Amniotic stem cell (primary cell): ENCODE data around the gene RBFOX1.

Experiments
- DNase-seq: peaks from one replicate; lab custom pipeline; 2025; lab: John Stamatoyannopoulos, UW

The RBFOX1 gene

DNA sequence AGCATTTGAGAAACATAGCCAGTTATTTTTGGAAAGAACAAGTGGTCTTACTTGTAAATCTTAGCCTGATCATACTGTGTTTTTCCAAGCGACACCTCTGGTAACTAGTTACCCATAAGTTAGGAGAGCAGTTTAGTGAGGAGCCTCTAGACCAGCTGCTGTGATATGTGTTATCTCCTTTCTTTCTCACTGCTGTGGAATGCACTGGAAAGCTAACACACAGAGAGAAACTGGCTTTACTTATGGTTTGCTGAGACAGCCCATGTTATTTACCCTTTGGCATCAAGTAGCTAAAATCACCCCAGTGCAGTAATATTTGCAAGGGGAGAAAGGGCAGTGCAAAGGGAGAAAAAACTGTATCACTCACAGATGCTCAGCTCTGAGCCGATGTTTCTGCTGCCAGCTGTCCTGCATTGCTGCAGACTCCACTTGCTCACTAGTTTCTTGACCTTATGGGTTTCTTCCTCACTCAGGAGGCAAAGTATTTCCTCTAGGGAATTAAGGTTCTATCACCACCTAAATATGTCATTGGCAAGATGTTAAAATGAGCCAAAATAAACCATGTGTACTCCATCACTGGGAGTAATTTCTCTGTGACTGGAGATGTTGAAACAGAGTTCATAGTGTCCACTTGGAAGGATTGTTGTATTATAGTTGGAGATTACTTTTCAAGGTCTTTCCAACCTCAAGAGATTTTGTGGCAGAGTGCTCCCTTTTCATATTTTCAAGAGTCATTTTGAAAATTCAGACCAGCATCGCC lies 2.3 kb downstream of the RBFOX1 start:
- DNase-seq: no peak

DNA sequence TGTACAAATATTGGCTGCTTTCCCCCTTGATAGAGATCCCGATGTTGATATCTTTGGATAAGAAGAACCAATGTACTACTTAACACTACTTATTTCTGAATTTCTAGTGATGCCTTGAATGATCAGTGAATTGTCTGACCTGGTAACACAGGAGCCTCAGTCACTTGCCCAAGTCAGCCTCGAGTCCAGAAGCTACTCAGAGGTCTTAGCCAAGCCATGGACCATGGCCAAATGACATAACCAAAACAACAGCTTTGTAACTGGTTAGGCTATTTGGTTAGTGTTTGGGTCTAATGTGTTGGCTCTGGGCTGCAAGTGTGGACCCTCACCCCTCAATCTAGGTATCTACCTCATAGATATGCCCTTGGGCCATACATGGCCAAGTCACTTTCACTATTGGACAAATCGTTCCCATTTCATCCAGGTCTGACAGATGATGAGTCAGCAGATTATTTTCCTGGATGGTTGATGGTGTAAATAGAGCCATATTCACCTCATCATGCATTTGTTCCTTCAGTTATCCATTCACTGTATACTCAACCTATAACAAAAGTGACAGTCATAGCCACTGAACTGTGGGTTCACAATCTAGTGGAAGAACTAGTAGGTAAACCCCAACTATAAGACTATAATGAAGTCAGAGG lies 3.5 kb downstream of the RBFOX1 start:
- no peak for DNase-seq

DNA sequence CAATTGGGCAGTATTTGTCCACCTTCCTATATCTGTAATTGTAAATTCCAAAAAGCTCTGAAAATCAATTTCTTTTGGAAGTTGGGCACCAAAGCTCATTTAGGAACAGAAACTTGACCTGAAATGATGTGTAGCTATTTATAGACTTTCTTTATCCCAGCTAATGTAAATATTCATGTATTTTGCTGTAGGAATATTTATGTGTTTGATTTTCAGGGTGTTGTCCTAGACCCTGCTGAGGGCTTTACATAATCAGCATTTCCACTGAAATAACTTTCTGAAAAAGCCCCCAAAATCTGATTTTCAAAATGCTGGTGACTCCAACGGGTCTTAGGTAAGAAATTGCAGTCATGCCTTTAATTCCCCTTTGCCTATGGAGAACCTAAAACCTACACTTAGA lies 4.1 kb downstream of the RBFOX1 start:
- no peak for DNase-seq

DNA sequence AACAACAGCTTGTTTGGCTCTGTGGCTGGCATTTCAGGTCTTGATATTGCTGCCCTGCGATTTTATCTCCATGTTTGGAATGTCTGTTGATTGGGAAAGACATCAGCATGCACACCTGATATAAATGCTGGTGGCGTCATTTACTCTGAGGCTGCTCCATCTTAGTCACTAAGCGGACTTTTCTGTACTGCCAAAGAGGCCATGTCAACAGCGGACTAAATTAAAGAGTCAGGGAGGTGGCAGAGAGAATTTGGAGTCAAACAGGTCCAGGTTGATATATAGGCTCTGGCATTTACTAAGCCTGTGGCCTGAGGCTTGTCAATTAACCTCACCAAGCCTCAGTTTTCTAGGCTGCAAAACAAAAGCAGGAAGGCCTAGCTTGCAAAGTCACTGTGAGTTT lies 6.2 kb downstream of the RBFOX1 start:
- no peak for DNase-seq

DNA sequence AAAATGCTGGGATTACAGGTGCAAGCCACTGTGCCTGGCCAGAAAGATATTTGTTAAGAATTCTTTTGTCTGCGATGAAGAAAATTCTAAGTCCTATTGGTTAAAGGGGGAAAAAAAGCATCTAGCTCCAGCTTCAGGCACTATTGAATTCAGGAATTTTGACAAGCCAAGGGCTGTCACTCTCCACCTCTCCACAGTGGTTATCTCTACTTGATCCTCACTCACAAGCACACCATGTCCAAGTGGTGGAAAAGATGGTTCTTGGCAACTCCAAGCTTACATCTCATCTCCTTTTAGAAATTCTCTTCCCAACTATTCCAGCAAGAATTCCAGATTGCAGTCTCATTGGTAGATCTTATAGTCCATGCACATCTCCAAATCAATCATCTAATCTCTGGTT lies 7.1 kb downstream of the RBFOX1 start:
- DNase-seq: no peak

DNA sequence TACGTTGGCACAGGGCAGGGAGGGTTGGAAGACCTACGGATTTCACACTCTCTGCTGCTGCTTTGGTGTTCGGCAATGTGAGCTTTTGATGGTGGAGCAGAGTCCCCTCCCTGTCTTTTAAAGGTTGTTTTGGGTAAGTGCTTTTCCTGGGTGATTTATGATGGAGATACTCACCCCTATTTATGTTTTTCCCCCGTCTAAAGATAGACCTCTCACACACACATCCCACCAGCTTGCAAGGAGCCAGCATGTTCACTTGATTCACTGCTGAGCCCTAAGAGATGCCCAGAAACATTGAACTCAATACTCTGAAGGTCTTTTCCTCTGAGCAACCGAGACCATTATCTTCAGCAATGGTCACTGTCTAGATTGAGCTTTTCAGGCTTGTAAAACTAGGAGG lies 8.3 kb downstream of the RBFOX1 start:
- no peak for DNase-seq

DNA sequence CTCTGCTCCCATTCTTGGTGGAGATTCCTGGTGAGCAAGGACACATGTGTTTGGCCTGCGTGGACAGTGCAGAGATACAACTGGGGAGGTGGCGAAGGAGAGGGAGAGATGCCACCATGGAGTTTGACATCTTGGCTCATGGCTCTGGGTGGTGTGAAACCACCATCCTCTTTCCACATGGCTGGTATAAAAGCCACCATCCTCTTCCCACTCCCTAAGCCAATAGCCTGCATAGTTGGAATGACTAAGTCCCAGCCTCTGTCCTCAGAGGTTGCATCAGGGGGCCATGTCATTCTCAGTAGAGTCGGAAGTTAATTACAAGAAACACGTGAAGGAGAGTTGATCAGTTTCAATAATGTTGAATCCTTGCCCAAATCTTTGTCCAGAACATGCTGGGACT lies 10.0 kb downstream of the RBFOX1 start:
- DNase-seq: no peak

DNA sequence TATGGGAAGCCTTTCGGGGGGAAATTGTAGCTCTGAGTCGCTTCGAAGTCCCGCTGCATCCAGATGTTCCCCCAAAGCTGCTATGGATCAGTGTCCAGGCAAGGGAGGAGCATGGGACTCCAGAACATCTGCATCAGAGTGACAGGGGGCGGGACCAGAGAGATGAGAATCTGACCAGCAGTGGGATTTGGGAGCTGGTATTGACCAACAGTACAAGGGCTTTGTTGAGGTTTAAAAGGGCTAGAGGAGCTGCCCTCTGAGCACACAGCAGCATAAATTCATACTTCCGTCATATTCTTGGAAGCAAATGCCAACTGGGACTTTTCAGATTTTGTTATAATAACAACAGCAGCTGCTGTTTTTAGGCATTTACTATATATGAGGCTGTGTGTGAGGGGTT lies 10.6 kb downstream of the RBFOX1 start:
- DNase-seq: no peak

DNA sequence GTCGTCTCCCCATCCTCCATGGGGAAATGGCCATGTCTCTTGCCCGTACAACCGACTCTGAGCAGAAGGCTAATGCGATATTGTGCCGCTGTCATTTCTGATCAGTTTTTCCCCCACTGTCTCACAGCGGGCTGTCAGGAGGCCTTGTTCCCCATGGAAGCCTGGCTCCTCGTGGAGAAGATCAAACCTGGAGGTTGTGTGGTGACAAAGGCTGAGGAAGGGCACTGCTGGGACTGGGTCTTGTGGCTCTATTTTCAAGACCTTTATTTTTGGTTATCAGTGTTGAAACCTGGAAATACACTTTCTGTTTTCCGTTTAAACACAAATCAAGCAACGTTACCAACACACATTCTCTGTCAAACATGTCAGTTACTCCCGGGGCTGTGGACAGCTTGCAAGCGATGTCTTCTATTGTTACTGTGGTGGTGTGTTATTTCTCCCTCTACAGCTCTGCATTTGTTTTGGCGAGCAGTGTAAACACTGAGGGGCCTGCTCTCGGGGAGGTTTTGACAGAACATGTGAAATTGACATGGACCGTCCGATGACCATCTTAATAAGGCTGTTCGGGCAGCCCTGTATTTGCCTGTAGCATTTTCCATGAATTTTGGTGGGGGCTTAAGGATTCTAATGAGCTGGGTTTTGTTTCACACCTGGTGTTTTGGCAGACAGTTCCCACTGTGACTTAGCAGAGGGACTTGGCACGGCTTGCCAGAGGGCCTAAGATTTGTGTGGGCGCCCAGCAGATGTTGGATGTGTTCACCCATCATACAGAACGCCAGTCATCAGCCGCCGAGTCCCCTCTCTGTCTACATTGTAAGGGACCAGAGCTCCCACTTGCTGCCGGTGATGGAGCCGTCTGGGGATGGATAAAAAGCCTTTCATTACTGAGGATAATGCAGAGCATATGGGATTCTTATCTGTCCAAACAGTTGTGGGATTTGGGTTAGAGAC lies 12.5 kb downstream of the RBFOX1 start:
- DNase-seq: no peak

DNA sequence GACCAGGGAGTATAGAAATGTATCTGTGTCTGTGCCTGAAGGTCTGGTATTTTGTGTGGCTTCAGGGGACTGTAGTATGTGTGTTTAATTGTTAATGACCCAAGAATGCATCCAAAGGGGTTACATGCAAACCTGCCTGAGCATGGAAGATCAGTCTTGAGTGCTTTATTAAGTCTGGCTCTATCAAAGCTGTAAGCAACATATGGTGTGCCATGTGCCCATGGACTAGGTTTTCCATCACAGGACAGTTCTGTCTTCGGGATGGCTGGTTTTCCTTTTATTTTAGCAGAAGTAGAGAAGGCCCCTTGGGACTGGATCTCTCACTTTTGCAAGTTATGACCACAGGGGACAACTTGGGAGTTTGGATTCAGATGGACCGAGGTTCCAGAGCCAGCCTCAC lies 18.2 kb downstream of the RBFOX1 start:
- DNase-seq: no peak

DNA sequence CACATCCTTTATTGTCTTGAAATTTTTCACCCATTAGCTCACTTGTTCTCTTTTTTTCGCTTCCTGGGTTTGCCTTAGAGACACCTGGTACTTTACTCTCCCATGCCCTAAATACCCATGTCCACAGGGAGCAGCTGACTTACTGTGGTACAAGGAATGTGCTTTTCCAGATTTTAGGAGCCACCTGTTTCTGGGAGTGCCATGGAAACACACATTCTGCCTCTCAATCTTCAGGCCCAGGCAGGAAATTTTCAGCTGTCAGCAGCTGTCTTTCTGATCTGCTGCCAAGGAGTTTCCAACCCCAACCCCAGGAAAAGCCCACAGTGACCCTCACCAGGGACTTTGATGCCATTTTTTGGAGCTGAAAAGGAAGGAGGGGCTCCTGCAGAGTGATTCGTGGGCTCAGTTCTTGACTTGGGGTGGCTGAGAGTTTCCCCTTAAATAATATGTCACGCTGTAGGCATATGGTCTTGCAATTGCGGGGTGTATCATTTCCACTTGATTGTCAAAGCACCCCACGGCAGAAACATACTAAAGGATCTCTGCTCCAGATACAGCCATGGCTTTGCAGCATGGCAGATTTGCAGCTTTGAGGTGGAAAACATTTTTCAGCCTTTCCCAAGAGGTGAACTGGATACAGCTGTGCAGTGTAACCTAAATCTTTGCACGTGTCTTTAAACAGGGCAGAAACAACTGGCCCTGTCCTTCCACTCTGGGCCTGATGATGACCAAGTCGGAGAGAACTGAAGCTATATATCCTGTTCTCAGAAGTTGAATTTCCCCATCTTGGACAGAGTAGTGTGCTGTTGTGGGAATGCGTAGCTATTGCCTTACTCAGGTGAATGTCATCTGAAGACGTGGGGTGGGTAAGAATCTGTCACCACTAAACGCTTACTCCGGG lies 19.2 kb downstream of the RBFOX1 start:
- no peak for DNase-seq

DNA sequence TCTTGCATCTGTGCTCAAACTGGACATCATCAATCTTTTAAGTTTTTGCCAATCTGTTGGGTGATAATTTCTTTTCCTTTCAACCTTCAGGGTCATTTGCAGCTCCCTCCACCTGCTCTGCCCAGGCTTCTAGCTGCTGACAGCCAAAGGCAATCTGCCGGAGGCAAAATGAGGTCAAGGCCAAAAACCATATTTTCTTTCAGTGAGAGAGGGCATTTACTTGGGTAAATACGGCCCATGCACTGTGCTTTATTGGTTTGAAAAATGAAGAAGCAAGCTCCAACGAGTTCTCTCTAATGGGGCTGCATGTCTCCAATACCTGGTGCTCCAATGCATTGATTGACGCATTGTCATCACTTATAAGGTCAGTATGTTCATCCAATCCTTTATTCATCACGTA lies 23.1 kb downstream of the RBFOX1 start:
- DNase-seq: no peak

DNA sequence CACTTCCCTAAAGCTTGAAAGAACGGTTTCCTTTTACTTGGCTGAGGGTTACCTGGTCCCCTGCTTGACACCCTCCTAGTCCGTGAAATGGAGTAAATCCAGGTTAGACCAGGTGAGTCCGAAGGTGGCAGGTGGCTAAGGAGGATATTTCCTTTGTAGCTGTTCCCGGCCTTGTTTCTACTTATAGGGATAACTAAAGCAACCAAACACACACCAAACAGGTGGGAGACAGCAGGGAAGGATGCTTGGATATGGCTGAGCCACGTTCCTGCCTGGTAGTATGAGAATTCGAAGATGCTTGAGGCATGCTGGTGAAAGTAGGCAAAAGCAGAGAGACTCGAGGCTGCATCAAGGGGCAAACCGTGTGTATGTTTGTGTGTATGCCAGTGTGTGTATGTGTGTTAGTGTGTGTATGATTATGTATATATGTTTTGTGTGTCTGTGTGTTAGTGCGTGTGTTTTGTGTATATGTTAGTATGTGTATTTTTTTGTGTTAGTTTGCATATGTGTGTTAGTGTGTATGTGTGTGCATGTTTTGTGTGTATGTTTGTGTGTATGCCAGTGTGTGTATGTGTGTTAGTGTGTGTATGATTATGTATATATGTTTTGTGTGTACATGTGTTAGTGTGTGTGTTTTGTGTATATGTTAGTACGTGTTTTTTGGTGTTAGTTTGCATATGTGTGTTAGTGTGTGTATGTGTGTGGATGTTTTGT lies 28.9 kb downstream of the RBFOX1 start:
- no peak for DNase-seq

DNA sequence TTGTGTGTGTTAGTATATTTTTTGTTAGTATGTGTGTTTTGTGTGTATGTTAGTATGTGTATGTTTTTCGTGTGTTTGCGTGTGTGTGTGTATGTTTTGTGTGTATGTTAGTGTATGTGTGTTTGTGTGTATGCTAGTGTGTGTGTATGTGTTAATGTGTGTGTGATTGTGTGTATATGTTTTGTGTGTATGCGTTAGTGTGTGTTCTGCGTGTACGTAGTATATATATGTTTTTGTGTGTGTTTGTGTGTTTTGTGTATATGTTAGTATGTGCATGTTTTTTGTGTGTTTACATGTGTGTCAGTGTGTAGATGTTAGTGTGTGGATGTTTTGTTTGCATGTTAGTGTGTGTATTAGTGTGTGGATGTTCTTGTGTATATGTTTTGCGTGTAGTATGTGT lies 29.6 kb downstream of the RBFOX1 start:
- no peak for DNase-seq

DNA sequence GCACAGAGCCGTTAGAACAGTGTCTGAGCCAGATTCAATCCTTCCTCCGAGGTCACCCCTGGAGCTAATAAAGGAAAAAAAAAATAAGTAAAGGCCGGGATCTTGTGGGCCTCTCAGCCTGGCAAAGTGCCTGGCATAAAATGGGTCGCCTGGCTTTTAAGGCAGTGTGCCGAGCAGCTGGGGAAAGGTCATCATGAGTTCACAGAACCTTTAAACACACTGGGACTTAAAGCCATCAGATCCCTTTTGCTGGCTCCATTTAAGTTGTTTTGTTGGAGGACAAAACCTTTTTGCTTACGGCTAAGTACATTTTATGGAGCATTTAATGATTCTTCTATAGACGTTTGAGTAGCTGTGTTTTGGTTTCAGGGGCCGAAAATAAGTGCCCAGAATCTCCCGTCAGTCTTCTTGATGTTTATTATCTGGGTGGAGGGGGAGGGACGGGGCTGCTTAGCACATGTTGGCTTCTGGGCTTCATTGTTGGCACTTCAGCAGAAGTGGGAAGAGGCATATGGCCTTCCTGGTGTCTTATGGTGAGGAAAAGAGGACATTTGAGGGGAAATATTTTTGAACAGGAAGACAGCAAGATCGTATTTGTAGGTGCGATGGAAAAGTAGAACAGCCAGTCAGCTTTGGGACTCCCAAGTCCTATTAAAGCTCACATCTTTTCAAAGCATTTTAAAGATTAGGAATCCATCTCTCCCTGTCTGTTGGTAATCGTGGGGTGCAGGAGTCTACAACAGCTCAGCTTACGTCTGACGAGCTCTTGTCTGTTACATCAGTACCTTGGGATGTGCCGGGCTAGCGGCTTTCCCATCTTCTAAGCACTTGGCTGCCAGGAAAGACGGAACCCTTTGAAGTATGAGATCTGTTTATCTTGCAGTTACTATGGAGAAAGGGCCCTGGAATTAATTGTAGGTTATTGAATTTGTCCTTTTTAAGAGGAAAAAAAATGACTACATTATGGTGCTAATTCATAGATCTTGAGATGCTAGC lies 31.1 kb downstream of the RBFOX1 start:
- no peak for DNase-seq

DNA sequence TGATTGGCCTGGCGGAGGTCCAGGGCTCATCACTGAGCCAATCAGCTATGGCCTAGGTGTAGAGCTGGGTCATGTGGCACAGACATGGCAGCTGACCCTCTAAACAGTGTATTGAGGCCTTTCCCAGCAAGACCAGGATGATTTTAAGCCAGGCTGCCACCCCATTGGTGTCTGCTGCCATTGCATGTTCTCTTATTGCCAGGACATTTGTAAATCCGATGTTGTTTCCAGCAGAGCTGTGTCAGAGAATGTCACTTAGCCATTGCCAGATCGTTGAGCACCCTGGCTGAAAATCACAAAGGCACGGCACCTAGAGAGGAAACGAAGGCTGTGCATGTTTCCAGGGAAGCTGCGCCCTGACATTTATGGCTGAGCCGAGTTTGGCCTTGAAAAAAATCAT lies 33.4 kb downstream of the RBFOX1 start:
- no peak for DNase-seq

DNA sequence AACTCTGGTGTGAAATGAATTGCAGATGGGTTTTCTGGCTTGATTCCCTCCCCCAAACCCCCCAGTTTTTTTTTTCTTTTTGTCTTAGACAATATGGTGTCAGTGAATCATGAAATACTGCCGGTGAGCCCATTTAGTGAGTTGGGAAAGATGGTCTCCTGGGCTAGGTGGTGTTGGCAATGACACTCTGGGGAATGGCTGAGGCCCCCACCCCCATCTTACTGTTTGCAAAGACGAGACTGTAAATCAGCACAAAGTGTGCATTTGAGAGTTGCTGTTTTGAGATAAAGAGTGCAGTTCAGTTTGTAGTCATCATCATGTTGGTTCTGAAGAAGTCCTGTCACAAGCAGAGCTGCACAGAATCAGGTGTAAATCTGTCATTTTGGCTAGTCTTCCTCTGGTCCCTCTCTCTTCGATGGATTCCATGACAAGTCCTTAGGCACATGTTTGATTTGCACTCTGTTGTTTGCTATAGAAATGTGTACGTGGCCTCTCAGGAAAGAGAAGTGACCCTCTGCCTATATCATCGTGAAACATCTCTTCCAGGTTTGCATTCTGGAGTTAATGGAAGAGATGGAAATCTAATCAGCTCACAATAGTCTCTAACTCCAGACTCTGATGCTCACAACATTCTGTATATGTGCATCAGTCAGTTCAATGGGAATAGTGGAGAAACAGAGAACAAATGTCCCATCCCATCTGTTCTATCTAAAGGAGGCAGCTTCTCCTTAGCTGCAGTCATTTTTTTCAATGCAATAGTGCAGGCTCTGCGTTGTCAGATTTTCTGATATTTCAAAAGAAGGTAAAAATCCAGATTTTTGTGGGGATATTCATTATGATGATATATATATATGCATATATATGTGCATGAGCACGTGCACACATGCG lies 34.6 kb downstream of the RBFOX1 start:
- no peak for DNase-seq

DNA sequence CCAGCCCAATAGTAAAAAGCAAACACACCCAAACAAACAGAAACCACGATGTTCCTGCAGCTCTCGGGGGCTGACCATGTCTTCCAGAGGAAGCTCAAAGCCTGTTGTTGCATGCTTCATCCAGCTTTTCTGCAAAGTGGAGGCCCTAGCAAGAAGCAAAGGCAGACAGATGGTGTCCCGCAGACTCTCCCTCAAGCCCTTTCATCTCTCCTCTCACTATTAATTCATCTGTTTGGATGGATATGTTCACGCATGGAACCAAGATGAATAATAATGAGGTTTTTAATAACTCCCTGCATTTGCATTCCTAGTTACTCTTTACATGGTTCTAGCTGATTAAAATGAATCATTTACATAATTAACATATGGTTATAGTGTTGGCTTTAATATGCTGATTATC lies 36.6 kb downstream of the RBFOX1 start:
- DNase-seq: no peak

DNA sequence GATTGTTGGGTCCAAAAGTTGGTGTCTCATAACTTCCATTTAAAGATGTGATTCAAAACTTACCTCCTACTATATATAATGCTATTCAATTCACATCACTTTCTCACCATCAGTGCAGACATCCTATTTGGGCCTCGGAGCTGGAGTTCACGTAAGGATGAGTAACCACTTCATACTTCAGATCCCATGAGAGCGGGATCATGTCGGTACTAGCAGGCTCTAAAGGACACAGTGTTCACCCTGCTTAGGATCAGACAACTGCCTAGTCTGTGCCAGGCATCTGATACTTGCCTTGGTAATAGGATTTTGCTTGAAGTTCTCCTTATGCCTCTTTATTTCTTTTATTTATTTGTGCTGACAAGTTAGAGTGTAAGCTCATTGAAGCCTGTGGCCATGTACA lies 39.5 kb downstream of the RBFOX1 start:
- no peak for DNase-seq
